Body of pancreas (tissue), 4 donors: ENCODE data around the gene PDE9A. TPM values are rescaled to one million over a fixed set of nuclear protein-coding genes. Genes with fewer than 3 reads are reported as not detected.

Experiments
- ATAC-seq: fragments of 150-250 bp; one replicate; pipeline ENCODE4 v1.9.1; 2016
- DNase-seq, 4 donors: peaks; one replicate each; pipeline ENCODE4 v3.0.0-alpha.2; 2019
- H3K27ac ChIP-seq, 4 donors: fragments of 200-600 bp; sonication (generic); 1 replicate in 3 of 4; 2 replicates in 1 of 4; pipeline versions ENCODE4 v1.5.1 to v1.6.1; 2016 to 2019; ENCODE audit warnings: mild to moderate bottlenecking in 1 of 4, mixed read lengths in 1 of 4, moderate library complexity in 1 of 4
- H3K27me3 ChIP-seq, 2 donors: fragments of 200-600 bp; sonication (generic); one replicate each; pipeline ENCODE4 v1.6.0; 2016; ENCODE audit warnings: mild to moderate bottlenecking in 1 of 2
- H3K36me3 ChIP-seq, 2 donors: fragments of 200-600 bp; sonication (generic); replicated peaks in 1 of 2; 2 replicates each; pipeline ENCODE4 v1.5.1; 2016; ENCODE audit warnings: low read depth in 2 of 2; ENCODE audit not compliant: insufficient read depth in 1 of 2
- H3K4me1 ChIP-seq: fragments of 200-600 bp; sonication (generic); one replicate; pipeline ENCODE4 v1.6.0; 2016
- H3K4me3 ChIP-seq, 2 donors: fragments of 200-600 bp; sonication (generic); 1 replicate in 1 of 2; 2 replicates in 1 of 2; pipeline ENCODE4 v1.5.1; 2016 to 2019
- H3K9me3 ChIP-seq, 3 donors: fragments of 200-600 bp; sonication (generic); 1 replicate in 2 of 3; 2 replicates in 1 of 3; pipeline ENCODE4 v1.5.1; 2016
- POLR2A ChIP-seq, 3 donors: fragments of 450-650 bp; IDR thresholded peaks; one replicate each; pipeline ENCODE4 v1.6.1; 2016; ENCODE audit warnings: antibody characterized with exemption in 3 of 3, mild to moderate bottlenecking in 2 of 3
- WGBS, 2 donors: methylation state at CpG; one replicate each; pipeline ENCODE4 v1.1.5; 2017; 5-methylcytosine and 5-hydroxymethylcytosine counted together
- intact Hi-C: fragments of 100-400 bp; cut with DNase I; formaldehyde crosslinking; loops from one replicate; pipeline ENCODE4 v1.15.1; 2023
- total RNA-seq, 2 donors: library from RNA; depleted of rRNA; stranded (reverse); fragments of >200 nt; gene quantifications; one replicate each; pipeline ENCODE4 v1.1.0, GENCODE V29; 2016
- TF ChIP-seq, protein P1 (sequence below), 7 experiments: fragments of 450-650 bp in 4 of 7; fragments of 200-600 bp in 3 of 7; sonication (generic) in 3 of 7; IDR thresholded peaks; one replicate each; pipeline ENCODE4 v1.5.1; 2016 to 2019; ENCODE audit warnings: antibody characterized with exemption in 7 of 7

Gene PDE9A
- total RNA-seq, 2 donors from 2014 or later: 5.2 to 7.9 TPM

DNA sequence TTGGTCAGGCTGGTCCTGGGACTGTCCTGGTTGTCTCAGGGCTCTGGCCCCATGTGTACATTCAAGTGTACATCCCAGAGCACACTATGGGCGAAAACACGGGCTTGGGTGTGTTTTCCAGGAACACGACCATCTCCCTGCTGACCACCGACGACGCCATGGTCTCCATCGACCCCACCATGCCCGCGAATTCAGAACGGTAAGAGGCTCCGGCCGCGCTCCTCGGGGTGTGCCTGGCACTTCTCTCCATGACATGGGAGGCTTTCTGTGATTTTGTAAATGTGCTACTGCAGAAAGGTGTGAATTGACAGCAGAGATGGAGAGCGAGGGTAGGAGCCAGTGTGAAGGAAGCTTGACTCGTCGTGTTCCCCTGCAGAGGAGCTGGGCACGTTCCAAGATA lies 34.4 kb downstream of the PDE9A start:
- WGBS, 2 donors: 77 to 80% methylated on average over 17 to 18 of the region's 18 CpGs
- Histone ChIP-seq H3K4me1 (no peaks in the 10 kb centered on the region), H3K4me3 (no peak overlapping the region), H3K9me3 (no peaks in the 10 kb centered on the region), H3K27ac (no peak overlapping the region), H3K27me3 (no peaks in the 10 kb centered on the region), H3K36me3 (no peaks in the 10 kb centered on the region)
- no peak for ATAC-seq
- TF ChIP-seq, protein P1, sequence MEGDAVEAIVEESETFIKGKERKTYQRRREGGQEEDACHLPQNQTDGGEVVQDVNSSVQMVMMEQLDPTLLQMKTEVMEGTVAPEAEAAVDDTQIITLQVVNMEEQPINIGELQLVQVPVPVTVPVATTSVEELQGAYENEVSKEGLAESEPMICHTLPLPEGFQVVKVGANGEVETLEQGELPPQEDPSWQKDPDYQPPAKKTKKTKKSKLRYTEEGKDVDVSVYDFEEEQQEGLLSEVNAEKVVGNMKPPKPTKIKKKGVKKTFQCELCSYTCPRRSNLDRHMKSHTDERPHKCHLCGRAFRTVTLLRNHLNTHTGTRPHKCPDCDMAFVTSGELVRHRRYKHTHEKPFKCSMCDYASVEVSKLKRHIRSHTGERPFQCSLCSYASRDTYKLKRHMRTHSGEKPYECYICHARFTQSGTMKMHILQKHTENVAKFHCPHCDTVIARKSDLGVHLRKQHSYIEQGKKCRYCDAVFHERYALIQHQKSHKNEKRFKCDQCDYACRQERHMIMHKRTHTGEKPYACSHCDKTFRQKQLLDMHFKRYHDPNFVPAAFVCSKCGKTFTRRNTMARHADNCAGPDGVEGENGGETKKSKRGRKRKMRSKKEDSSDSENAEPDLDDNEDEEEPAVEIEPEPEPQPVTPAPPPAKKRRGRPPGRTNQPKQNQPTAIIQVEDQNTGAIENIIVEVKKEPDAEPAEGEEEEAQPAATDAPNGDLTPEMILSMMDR (IDR thresholded peaks at IDR 0.05): no peak
- no peak for TF ChIP-seq POLR2A (IDR thresholded peaks at IDR 0.05)
- DNase-seq: no peak
- intact Hi-C loops: no loop called here

DNA sequence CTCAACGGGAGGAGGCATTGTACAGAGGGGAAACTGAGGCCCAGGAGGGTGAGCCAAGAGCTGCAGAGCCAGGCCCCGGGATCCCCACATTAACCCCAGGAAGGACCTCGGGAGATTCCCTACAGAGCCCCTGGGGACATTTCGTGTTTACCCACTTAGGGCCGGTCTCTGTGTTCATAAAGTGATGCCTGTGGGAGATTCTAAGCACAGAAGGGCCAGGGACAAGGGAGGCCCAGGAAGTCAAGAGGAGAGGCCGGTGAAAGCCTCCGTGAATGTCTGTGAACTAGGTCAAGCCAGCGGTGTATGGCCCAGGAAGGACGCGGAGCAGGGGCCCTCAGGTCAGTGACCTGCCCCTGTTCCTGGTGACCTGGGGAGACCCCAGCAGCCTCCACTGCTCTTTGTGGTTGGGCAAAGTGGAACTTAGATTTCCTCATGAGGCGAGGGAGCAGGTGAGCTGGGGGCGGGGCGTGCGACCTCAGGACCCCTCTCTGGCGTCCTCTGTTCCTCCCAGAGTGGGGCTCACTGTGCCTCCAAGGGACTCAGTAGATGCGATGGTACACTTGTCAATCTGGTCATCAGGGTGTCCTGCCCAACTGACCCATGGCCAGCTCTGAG lies 34.9 kb downstream of the PDE9A start:
- H3K27me3 ChIP-seq: no peaks in the 10 kb centered on the region
- no peak for TF ChIP-seq POLR2A (IDR thresholded peaks at IDR 0.05)
- TF ChIP-seq, protein P1 (IDR thresholded peaks at IDR 0.05): no peak
- DNase-seq (no peak), ATAC-seq (no peak)
- no peak overlapping the region for H3K27ac ChIP-seq
- WGBS, 2 donors: 69 to 80% methylated on average over 10 to 14 of the region's 16 CpGs
- H3K36me3 ChIP-seq: no peaks in the 10 kb centered on the region
- intact Hi-C loops: no loop called here
- no peaks in the 10 kb centered on the region for H3K4me1 ChIP-seq
- H3K4me3 ChIP-seq: no peak overlapping the region
- no peaks in the 10 kb centered on the region for H3K9me3 ChIP-seq

DNA sequence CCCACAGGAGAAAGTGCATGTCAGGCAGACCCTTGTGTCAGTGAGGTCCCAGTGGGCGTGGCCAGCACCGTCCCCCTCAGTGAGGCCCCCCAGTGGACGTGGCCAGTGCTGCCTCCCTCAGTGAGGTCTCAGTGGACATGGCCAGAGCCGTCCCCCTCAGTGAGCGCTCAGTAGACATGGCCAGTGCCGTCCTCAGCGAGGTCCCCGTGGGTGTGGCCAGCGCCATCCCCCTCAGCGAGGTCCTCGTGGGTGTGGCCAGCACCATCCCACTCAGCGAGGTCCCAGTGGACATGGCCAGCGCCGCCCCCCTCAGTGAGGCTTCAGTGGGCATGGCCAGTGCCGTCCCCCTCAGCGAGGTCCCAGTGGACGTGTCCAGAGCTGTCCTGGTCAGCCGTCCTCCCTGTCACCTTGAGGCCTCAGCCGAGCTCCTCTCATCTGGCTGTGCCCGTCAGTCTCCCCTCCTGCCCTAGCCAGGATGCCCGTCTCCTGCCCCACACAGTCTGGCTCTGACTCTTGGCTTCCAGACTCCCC lies 35.5 kb downstream of the PDE9A start:
- intact Hi-C loops: no loop called here
- no peaks in the 10 kb centered on the region for H3K9me3 ChIP-seq
- ATAC-seq (no peak), DNase-seq (no peak)
- 17 to 76% methylated on average over 1 to 20 of the region's 21 CpGs for WGBS, 2 donors
- no peak for TF ChIP-seq POLR2A (IDR thresholded peaks at IDR 0.05)
- TF ChIP-seq, protein P1 (IDR thresholded peaks at IDR 0.05): no peak
- no peaks in the 10 kb centered on the region for H3K36me3 ChIP-seq
- no peak overlapping the region for H3K4me3 ChIP-seq
- H3K4me1 ChIP-seq: no peaks in the 10 kb centered on the region
- no peaks in the 10 kb centered on the region for H3K27me3 ChIP-seq
- H3K27ac ChIP-seq: no peak overlapping the region

DNA sequence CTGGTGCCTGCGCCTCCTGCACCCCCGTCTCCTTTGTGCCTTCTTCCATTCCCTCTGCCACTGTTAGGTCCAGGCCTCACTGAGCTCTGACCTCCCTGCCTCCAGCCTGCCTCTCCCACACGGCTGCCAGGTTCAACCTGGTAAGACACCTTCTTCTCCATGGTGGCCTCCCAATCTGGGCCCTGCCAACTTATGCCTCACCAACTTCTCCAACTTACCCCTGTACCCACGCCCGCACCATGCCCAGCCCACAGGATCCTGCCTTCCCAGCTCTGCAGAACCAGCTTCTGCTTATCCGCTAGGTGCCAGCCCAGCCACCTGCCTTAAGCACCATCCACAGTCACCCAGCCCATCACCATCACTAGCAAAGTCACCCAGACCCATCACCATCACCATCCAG lies 37.2 kb downstream of the PDE9A start:
- ATAC-seq (no peak), DNase-seq (no peak)
- H3K4me3 ChIP-seq: no peak overlapping the region
- H3K27me3 ChIP-seq: no peaks in the 10 kb centered on the region
- no peaks in the 10 kb centered on the region for H3K4me1 ChIP-seq
- H3K9me3 ChIP-seq: no peaks in the 10 kb centered on the region
- intact Hi-C loops: no loop called here
- TF ChIP-seq, protein P1 (IDR thresholded peaks at IDR 0.05): no peak
- TF ChIP-seq POLR2A (IDR thresholded peaks at IDR 0.05): no peak
- no peaks in the 10 kb centered on the region for H3K36me3 ChIP-seq
- H3K27ac ChIP-seq: no peak overlapping the region
- 75 to 89% methylated on average over 6 of the region's 6 CpGs for WGBS, 2 donors
